Heart left ventricle (tissue), 16 donors: Measurements from ENCODE around the gene TSLP. TPM values are rescaled to one million over a fixed set of nuclear protein-coding genes. Genes with fewer than 3 reads are reported as not detected.

Experiments used
- ATAC-seq, 4 donors: fragments of 200-7000 bp; cut with Tn5 transposase; one replicate each; pipeline ENCODE4 v1.9.1; 2020 to 2022; ENCODE audit warnings: moderate library complexity in 4 of 4, mild to moderate bottlenecking in 3 of 4, moderate number of reproducible peaks in 1 of 4
- DNase-seq, 5 donors: peaks; one replicate each; pipeline ENCODE4 v3.0.0-alpha.2; 2020
- H3K27ac ChIP-seq, 12 donors: fragments of 200-600 bp; sonication (generic) in 4 of 12; one replicate each; pipeline versions ENCODE4 v1.5.0 to v1.8.0; 2016 to 2022; ENCODE audit warnings: mild to moderate bottlenecking in 2 of 12
- H3K27me3 ChIP-seq, 9 donors: fragments of 200-600 bp; sonication (generic) in 2 of 9; one replicate each; pipeline versions ENCODE4 v1.5.1 to v1.8.0; 2016 to 2022; ENCODE audit warnings: mild to moderate bottlenecking in 3 of 9
- H3K36me3 ChIP-seq, 9 donors: fragments of 200-600 bp; sonication (generic) in 2 of 9; one replicate each; pipeline versions ENCODE4 v1.5.0 to v1.8.0; 2018 to 2022; ENCODE audit warnings: mild to moderate bottlenecking in 2 of 9
- H3K4me1 ChIP-seq, 12 donors: fragments of 200-600 bp; sonication (generic) in 4 of 12; one replicate each; pipeline versions ENCODE4 v1.5.0 to v1.8.0; 2016 to 2022; ENCODE audit warnings: mild to moderate bottlenecking in 3 of 12
- H3K4me3 ChIP-seq, 12 donors: fragments of 200-600 bp; sonication (generic) in 4 of 12; one replicate each; pipeline versions ENCODE4 v1.5.0 to v1.8.0; 2017 to 2022; ENCODE audit warnings: mild to moderate bottlenecking in 9 of 12, moderate library complexity in 4 of 12
- H3K9me3 ChIP-seq, 12 donors: fragments of 200-600 bp; sonication (generic) in 4 of 12; one replicate each; pipeline versions ENCODE4 v1.5.0 to v1.8.0; 2016 to 2022; ENCODE audit warnings: mild to moderate bottlenecking in 1 of 12
- CTCF ChIP-seq, 12 donors: fragments of 200-600 bp; sonication (generic) in 4 of 12; IDR thresholded peaks; one replicate each; pipeline versions ENCODE4 v1.5.0 to v1.8.0; 2018 to 2022; ENCODE audit warnings: antibody characterized with exemption in 12 of 12, mild to moderate bottlenecking in 5 of 12
- POLR2A ChIP-seq, 2 donors: fragments of 450-650 bp; IDR thresholded peaks; one replicate each; pipeline ENCODE4 v1.6.1; 2017; ENCODE audit warnings: antibody characterized with exemption in 2 of 2, mild to moderate bottlenecking in 2 of 2, moderate library complexity in 2 of 2
- WGBS, 4 donors: extraction: QIAGEN DNeasy Blood & Tissue Kit in 2 of 4; methylation state at CpG; one replicate each; pipeline versions ENCODE4 v1.1.5 to v1.1.7; 2013 to 2018; 5-methylcytosine and 5-hydroxymethylcytosine counted together
- intact Hi-C, 10 donors: fragments of 100-400 bp; cut with DNase I; formaldehyde crosslinking; loops; one replicate each; pipeline versions ENCODE4 v1.11.1 to v1.14.2; 2022
- polyA plus RNA-seq, 2 donors: library from polyadenylated mRNA; stranded (reverse); fragments of 200-250 nt; gene quantifications; one replicate each; pipeline ENCODE4 v1.2.3, GENCODE V29; 2013
- total RNA-seq, 9 donors: library from RNA; depleted of rRNA in 2 of 9; stranded (reverse); fragments of >200 nt in 2 of 9; fragmentation: NEBNext Ultra II Directional in 3 of 9; extraction: Animal tissue kit (Norgen Biotek cat#: 25700) in 3 of 9; gene quantifications; one replicate each; pipeline versions ENCODE4 v1.1.0 to v1.2.4, GENCODE V29; 2016 to 2023
- donor health status: ischemic (EF 13 %, LVEDD 7.1; RV severe dilation, severe dysfunction).
- donor health status: healthy with polysubstance abuse.
- donor health status: DM: no; HTN: yes; CAD: no.
- donor health status: DM: no; HTN: no; CAD: no.
- donor health status: ischemic (EF 25% LVEDD 6.9; RV normal size, moderate dysfunction).
- donor health status: ischemic (EF 25% LVEDD 5.7; RV mildly dilated, moderate dysfunction).
- donor health status: healthy.
- donor health status: DM: yes; HTN: yes; CAD: no.
- donor health status: ischemic (EF 35%, LVEDD 5.7; RV mildly dilated, moderate dysfunction).
- donor health status: nonischemic (EF 11% LVEDD 7.7; RV severe dilation, severe dysfunction).
- donor health status: DM: yes; HTN: yes; CAD: no.
- donor health status: PGD.
- donor health status: ischemic (EF 29% LVEDD 5.4; RV normal size, mild dysfunction).
- donor health status: nonischemic (EF 23%, LVEDD 6.1; RV moderate dilation, normal function).

TSLP gene
- total and polyA plus RNA-seq, 11 donors = 1.3 to 8.7 (median 4.1) TPM

GRCh38 chr5:111075520-111075919, 4.0 kb downstream of the TSLP start:
- Histone ChIP-seq H3K4me3 (no peak overlapping the region), H3K4me1 (peaks cover 0 to 22% (median 5%) of the 10 kb centered on the region in 12 donors), H3K9me3 (no peaks in the 10 kb centered on the region), H3K36me3 (peaks cover 0 to 8% (median 0%) of the 10 kb centered on the region in 9 donors), H3K27me3 (peaks cover 0 to 32% (median 9%) of the 10 kb centered on the region in 9 donors), H3K27ac (no peak overlapping the region)
- intact Hi-C loops = loop anchor here in 1 of 10 donors (10.0 kb wide), 1 partner anchor 321 kb away; no protein-coding TSS in a partner anchor
- ATAC-seq (peak in 2 of 4 donors; percentile 33 to 57), DNase-seq (no peak)
- TF ChIP-seq CTCF (IDR thresholded peaks at IDR 0.05) (no peak), POLR2A (IDR thresholded peaks at IDR 0.05) (no peak)

GRCh38 chr5:111076091-111076490, 4.6 kb downstream of the TSLP start:
- WGBS, 4 donors = 66 to 75% (median 74%) methylated on average over 1 of the region's 1 CpG
- no peak overlapping the region for H3K27ac ChIP-seq
- peaks cover 0 to 26% (median 7%) of the 10 kb centered on the region in 9 donors for H3K27me3 ChIP-seq
- intact Hi-C loops = loop anchor here in 1 of 10 donors (10.0 kb wide), 1 partner anchor 321 kb away; no protein-coding TSS in a partner anchor
- TF ChIP-seq POLR2A (IDR thresholded peaks at IDR 0.05) (no peak), CTCF (IDR thresholded peaks at IDR 0.05) (no peak)
- peaks cover 0 to 17% (median under 1%) of the 10 kb centered on the region in 12 donors for H3K4me1 ChIP-seq
- ATAC-seq (no peak), DNase-seq (no peak)
- H3K4me3 ChIP-seq = no peak overlapping the region
- H3K9me3 ChIP-seq = no peaks in the 10 kb centered on the region
- peaks cover 0 to 8% (median 0%) of the 10 kb centered on the region in 9 donors for H3K36me3 ChIP-seq

DNA sequence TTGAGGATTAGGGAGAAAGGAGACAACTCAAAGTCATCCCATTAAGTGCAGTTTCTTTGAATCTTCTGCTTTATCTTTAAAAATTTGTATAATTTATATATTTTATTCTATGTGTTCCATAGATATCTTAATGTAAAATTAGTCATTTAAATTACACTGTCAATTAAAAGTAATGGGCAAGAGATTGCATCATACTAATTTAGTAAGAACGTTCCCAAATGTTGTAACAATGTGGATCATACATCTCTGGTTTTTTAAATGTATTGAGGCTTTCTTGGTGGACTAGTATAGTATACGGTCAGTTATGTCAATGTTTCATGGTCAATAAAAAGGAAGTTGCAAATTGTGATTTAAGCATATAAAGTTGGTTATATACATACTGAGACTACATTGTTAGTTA, 6.2 kb downstream of the TSLP start:
- H3K9me3 ChIP-seq = no peaks in the 10 kb centered on the region
- ATAC-seq (no peak), DNase-seq (no peak)
- 79 to 87% (median 83%) methylated on average over 2 of the region's 2 CpGs for WGBS, 4 donors
- peaks cover 0 to 13% (median 0%) of the 10 kb centered on the region in 12 donors for H3K4me1 ChIP-seq
- peaks cover 0 to 8% (median 0%) of the 10 kb centered on the region in 9 donors for H3K36me3 ChIP-seq
- TF ChIP-seq CTCF (IDR thresholded peaks at IDR 0.05) (no peak), POLR2A (IDR thresholded peaks at IDR 0.05) (no peak)
- peaks cover 0 to 10% (median 0%) of the 10 kb centered on the region in 9 donors for H3K27me3 ChIP-seq
- H3K27ac ChIP-seq = no peak overlapping the region
- no peak overlapping the region for H3K4me3 ChIP-seq
- intact Hi-C loops = loop anchor here in 1 of 10 donors (10.0 kb wide), 1 partner anchor 323 kb away; no protein-coding TSS in a partner anchor

- Histone ChIP-seq H3K27me3 (peaks cover 0 to 5% (median 0%) of the 10 kb centered on the region in 9 donors), H3K27ac (no peak overlapping the region), H3K4me1 (peaks cover 0 to 6% (median 0%) of the 10 kb centered on the region in 12 donors), H3K9me3 (no peaks in the 10 kb centered on the region), H3K4me3 (no peak overlapping the region), H3K36me3 (peaks cover 0 to 8% (median 0%) of the 10 kb centered on the region in 9 donors)
- no peak for ATAC-seq
- no peak for DNase-seq
- no peak for TF ChIP-seq CTCF (IDR thresholded peaks at IDR 0.05)
- TF ChIP-seq POLR2A (IDR thresholded peaks at IDR 0.05) = no peak
- WGBS, 4 donors = 90 to 95% (median 92%) methylated on average over 1 of the region's 1 CpG
- intact Hi-C loops = loop anchor here in 1 of 10 donors (10.0 kb wide), 1 partner anchor 325 kb away; no protein-coding TSS in a partner anchor
These were observed 8.3 kb downstream of the TSLP start for GRCh38 chr5:111079846-111080245.
